B cell (primary cell): ENCODE data around the gene CRAT. TPM values are rescaled to one million over a fixed set of nuclear protein-coding genes. Genes with fewer than 3 reads are reported as not detected.

Experiments
- ATAC-seq: fragments of 200-7000 bp; cut with Tn5 transposase; one replicate; pipeline ENCODE4 v1.10.0; 2021; ENCODE audit warnings: low read depth, mild to moderate bottlenecking, moderate number of reproducible peaks, moderate library complexity
- CTCF ChIA-PET: fragments of 350-600 bp; sonication (Branson Sonifier 250); formaldehyde crosslinking; loops from one replicate; lab custom pipeline; 2021; ENCODE audit warnings: antibody characterized with exemption, inconsistent platforms; lab: Charles Lee
- POLR2A ChIA-PET: fragments of 350-600 bp; sonication (Branson Sonifier 250); formaldehyde crosslinking; loops from one replicate; lab custom pipeline; 2021; ENCODE audit warnings: antibody characterized with exemption; lab: Charles Lee
- DNase-seq: peaks from one replicate; pipeline ENCODE4 v3.0.0; 2013
- H2AFZ ChIP-seq: 2 replicates; pipeline ENCODE4 v1.6.1; 2012; ENCODE audit warnings: mild to moderate bottlenecking, low read depth, low read length; ENCODE audit not compliant: insufficient read depth, poor library complexity, severe bottlenecking
- H3K27ac ChIP-seq, 2 donors: 1 replicate in 1 of 2; 2 replicates in 1 of 2; pipeline ENCODE4 v1.5.1; 2012 to 2013; ENCODE audit warnings: low read length in 2 of 2, mild to moderate bottlenecking in 2 of 2, moderate library complexity in 1 of 2
- H3K27me3 ChIP-seq, 4 experiments: fragments of 200-600 bp in 1 of 4; sonication (generic) in 1 of 4; replicated peaks in 1 of 4; 1 replicate in 2 of 4; 2 replicates in 2 of 4; pipeline versions ENCODE4 v1.6.1 to v1.7.0; 2013 to 2016; ENCODE audit warnings: low read length in 3 of 4, mild to moderate bottlenecking in 2 of 4, mixed read lengths in 1 of 4, moderate library complexity in 1 of 4; ENCODE audit not compliant: insufficient read depth in 4 of 4, control insufficient read depth in 3 of 4; ENCODE audit errors: control extremely low read depth in 1 of 4
- H3K36me3 ChIP-seq, 2 experiments: replicated peaks in 1 of 2; 1 replicate in 1 of 2; 2 replicates in 1 of 2; pipeline versions ENCODE4 v1.6.1 to v1.7.1; 2013; ENCODE audit warnings: low read length in 1 of 2; ENCODE audit not compliant: insufficient read depth in 2 of 2, control insufficient read depth in 1 of 2; ENCODE audit errors: control extremely low read depth in 1 of 2, extremely low read depth in 1 of 2
- H3K4me1 ChIP-seq, 2 donors: fragments of 200-600 bp in 1 of 2; sonication (generic) in 1 of 2; 1 replicate in 1 of 2; 2 replicates in 1 of 2; pipeline versions ENCODE4 v1.5.1 to v1.6.1; 2013 to 2017; ENCODE audit warnings: low read length in 2 of 2; ENCODE audit not compliant: control insufficient read depth in 2 of 2, insufficient read depth in 2 of 2
- H3K4me2 ChIP-seq: replicated peaks from 2 replicates; pipeline ENCODE3; 2012; ENCODE audit warnings: mild to moderate bottlenecking, low read depth, low read length; ENCODE audit not compliant: poor library complexity, severe bottlenecking
- H3K4me3 ChIP-seq, 5 experiments: fragments of 200-600 bp in 1 of 5; sonication (generic) in 1 of 5; 1 replicate in 3 of 5; 2 replicates in 2 of 5; pipeline versions ENCODE4 v1.5.1 to v1.7.0; 2011 to 2016; ENCODE audit warnings: low read length in 4 of 5, mild to moderate bottlenecking in 4 of 5, low read depth in 2 of 5, control low read depth in 1 of 5, moderate library complexity in 1 of 5; ENCODE audit not compliant: insufficient read depth in 1 of 5; ENCODE audit errors: control extremely low read depth in 1 of 5, extremely low read depth in 1 of 5
- H3K79me2 ChIP-seq: fragments of 200-600 bp; sonication (generic); one replicate; pipeline ENCODE4 v1.6.0; 2016; ENCODE audit warnings: low read length; ENCODE audit not compliant: control insufficient read depth, insufficient read depth
- H3K9ac ChIP-seq: fragments of 200-600 bp; sonication (generic); 2 replicates; pipeline ENCODE4 v1.6.1; 2017; ENCODE audit warnings: mild to moderate bottlenecking, low read length, moderate library complexity
- H3K9me3 ChIP-seq, 3 donors: one replicate each; pipeline versions ENCODE4 v1.6.1 to v1.7.1; 2013; ENCODE audit warnings: low read length in 2 of 3; ENCODE audit not compliant: control insufficient read depth in 2 of 3, insufficient read depth in 1 of 3; ENCODE audit errors: control extremely low read depth in 1 of 3
- H4K20me1 ChIP-seq: 2 replicates; pipeline ENCODE4 v1.6.0; 2012; ENCODE audit warnings: mild to moderate bottlenecking, low read length; ENCODE audit not compliant: insufficient read depth, control insufficient read depth, poor library complexity, severe bottlenecking
- H3K27ac Mint-ChIP-seq: one replicate; pipeline ENCODE4 v1.8.0; 2021; ENCODE audit warnings: mixed read lengths
- H3K27me3 Mint-ChIP-seq: one replicate; pipeline ENCODE4 v1.8.0; 2021; ENCODE audit warnings: mixed read lengths
- H3K4me1 Mint-ChIP-seq: one replicate; pipeline ENCODE4 v1.8.0; 2021; ENCODE audit warnings: mixed read lengths
- H3K4me3 Mint-ChIP-seq: one replicate; pipeline ENCODE4 v1.8.0; 2021; ENCODE audit warnings: mixed read lengths
- H3K9me3 Mint-ChIP-seq: one replicate; pipeline ENCODE4 v1.8.0; 2022; ENCODE audit warnings: mixed read lengths; ENCODE audit not compliant: insufficient read depth
- EZH2 ChIP-seq: IDR thresholded peaks from 2 replicates; pipeline ENCODE4 v1.6.1; 2012; ENCODE audit warnings: borderline replicate concordance, low read depth, mild to moderate bottlenecking, moderate library complexity, low read length; ENCODE audit not compliant: insufficient read depth, poor library complexity, severe bottlenecking
- WGBS: methylation state at CpG from one replicate; pipeline ENCODE4 v1.1.5; 2013; ENCODE audit warnings: missing lambda C conversion rate; ENCODE audit not compliant: insufficient coverage; 5-methylcytosine and 5-hydroxymethylcytosine counted together
- intact Hi-C: fragments of 100-400 bp; cut with micrococcal nuclease; formaldehyde crosslinking; loops from one replicate; pipeline ENCODE4 v1.10.0; 2022
- polyA plus RNA-seq: library from polyadenylated mRNA; depleted of rRNA; stranded (reverse); fragments of >200 nt; gene quantifications from 2 replicates; pipeline ENCODE4 v1.2.3, GENCODE V29; 2012
- total RNA-seq, 2 donors: library from RNA; stranded (reverse); fragments of 120-200 nt in 1 of 2; gene quantifications; 1 replicate in 1 of 2; 2 replicates in 1 of 2; pipeline versions ENCODE4 v1.2.3 to v1.2.4, GENCODE V29; 2013 to 2022
- TF ChIP-seq, protein P1 (sequence below): fragments of 200-600 bp; IDR thresholded peaks from one replicate; pipeline ENCODE4 v1.8.0; 2022; ENCODE audit warnings: antibody characterized with exemption, mild to moderate bottlenecking

Gene CRAT
- total and polyA plus RNA-seq, 2 donors (not counting 1 experiment from before 2014, with no cell fraction given), result 8.0 to 14.1 TPM

GRCh38 chr9:129146441-129146941 is 35.9 kb upstream of the CRAT start:
- ATAC-seq, result no peak
- 100% methylated on average over 6 of the region's 8 CpGs for WGBS

GRCh38 chr9:129145841-129146292 is 35.3 kb upstream of the CRAT start:
- Histone ChIP-seq H3K4me2 (no peak overlapping the region), H3K9me3 (no peaks in the 10 kb centered on the region), H3K27ac (no peak overlapping the region), H3K27me3 (no peaks in the 10 kb centered on the region), H3K4me1 (peaks cover 40 to 46% of the 10 kb centered on the region in 2 donors), H3K4me3 (no peak overlapping the region), H4K20me1 (peaks cover 8% of the 10 kb centered on the region), H3K36me3 (peaks cover 0 to 38% of the 10 kb centered on the region in 2 experiments), H3K9ac (no peak overlapping the region), H2AFZ (no peak overlapping the region), H3K79me2 (peaks cover 35% of the 10 kb centered on the region)
- WGBS, result 96% methylated on average over 4 of the region's 7 CpGs
- no peak overlapping the region for H3K4me3 Mint-ChIP-seq
- TF ChIP-seq EZH2, result no peak
- ChIA-PET POLR2A (interaction anchor here (0.7 kb wide), 1 partner anchor 311 kb away, joined by 4 read pairs; no protein-coding TSS in a partner anchor), CTCF (interaction anchor here (0.9 to 18.9 kb wide), 3 partner anchors 14 to 466 kb away, joined by 4 to 382 read pairs (median 113); partner anchors contain the start of gene IER5L)
- no peak overlapping the region for H3K27ac Mint-ChIP-seq
- no peak for DNase-seq
- intact Hi-C loops, result no loop called here
- peaks cover 41% of the 10 kb centered on the region for H3K4me1 Mint-ChIP-seq
- H3K27me3 Mint-ChIP-seq, result no peaks in the 10 kb centered on the region
- H3K9me3 Mint-ChIP-seq, result no peaks in the 10 kb centered on the region
- ATAC-seq, result no peak

More at GRCh38 chr9:129146441-129146941, 35.9 kb upstream of the CRAT start:
- no peak overlapping the region for H3K4me3 ChIP-seq
- no peak for DNase-seq
- no peaks in the 10 kb centered on the region for H3K27me3 Mint-ChIP-seq
- H3K4me2 ChIP-seq, result no peak overlapping the region
- H3K79me2 ChIP-seq, result peaks cover 33% of the 10 kb centered on the region
- peaks cover 35% of the 10 kb centered on the region for H3K4me1 Mint-ChIP-seq
- intact Hi-C loops, result no loop called here
- H3K9me3 Mint-ChIP-seq, result no peaks in the 10 kb centered on the region
- no peak overlapping the region for H3K27ac Mint-ChIP-seq
- peaks cover 0 to 38% of the 10 kb centered on the region in 2 experiments for H3K36me3 ChIP-seq
- ChIA-PET CTCF (interaction anchor here (0.9 to 18.9 kb wide), 3 partner anchors 15 to 465 kb away, joined by 4 to 382 read pairs (median 113); partner anchors contain the start of gene IER5L), POLR2A (interaction anchor here (0.5 kb wide), 1 partner anchor 1051 kb away, joined by 6 read pairs; no protein-coding TSS in a partner anchor)
- peaks cover 8% of the 10 kb centered on the region for H4K20me1 ChIP-seq
- no peak overlapping the region for H3K4me3 Mint-ChIP-seq
- H3K27me3 ChIP-seq, result no peaks in the 10 kb centered on the region
- H3K27ac ChIP-seq, result no peak overlapping the region
- no peaks in the 10 kb centered on the region for H3K9me3 ChIP-seq
- TF ChIP-seq, protein P1, sequence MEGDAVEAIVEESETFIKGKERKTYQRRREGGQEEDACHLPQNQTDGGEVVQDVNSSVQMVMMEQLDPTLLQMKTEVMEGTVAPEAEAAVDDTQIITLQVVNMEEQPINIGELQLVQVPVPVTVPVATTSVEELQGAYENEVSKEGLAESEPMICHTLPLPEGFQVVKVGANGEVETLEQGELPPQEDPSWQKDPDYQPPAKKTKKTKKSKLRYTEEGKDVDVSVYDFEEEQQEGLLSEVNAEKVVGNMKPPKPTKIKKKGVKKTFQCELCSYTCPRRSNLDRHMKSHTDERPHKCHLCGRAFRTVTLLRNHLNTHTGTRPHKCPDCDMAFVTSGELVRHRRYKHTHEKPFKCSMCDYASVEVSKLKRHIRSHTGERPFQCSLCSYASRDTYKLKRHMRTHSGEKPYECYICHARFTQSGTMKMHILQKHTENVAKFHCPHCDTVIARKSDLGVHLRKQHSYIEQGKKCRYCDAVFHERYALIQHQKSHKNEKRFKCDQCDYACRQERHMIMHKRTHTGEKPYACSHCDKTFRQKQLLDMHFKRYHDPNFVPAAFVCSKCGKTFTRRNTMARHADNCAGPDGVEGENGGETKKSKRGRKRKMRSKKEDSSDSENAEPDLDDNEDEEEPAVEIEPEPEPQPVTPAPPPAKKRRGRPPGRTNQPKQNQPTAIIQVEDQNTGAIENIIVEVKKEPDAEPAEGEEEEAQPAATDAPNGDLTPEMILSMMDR, result no peak
- no peak for TF ChIP-seq EZH2
- no peak overlapping the region for H2AFZ ChIP-seq
- H3K4me1 ChIP-seq, result peaks cover 34 to 40% of the 10 kb centered on the region in 2 donors
- no peak overlapping the region for H3K9ac ChIP-seq
